ENCODE results near the gene CYP17A1.

GRCh38 chr10:102781090-102781920 is 55.9 kb downstream of the CYP17A1 start:
- no peak for TF ChIP-seq GATA2 (IDR thresholded peaks at IDR 0.05; ENCODE audit: low read depth, low read length)
- no peak for TF ChIP-seq GATA3 (IDR thresholded peaks at IDR 0.05; ENCODE audit: low read depth, low read length)
